Endothelial cell of umbilical vein (primary cell): ENCODE results near the gene LTBP1. TPM values are rescaled to one million over a fixed set of nuclear protein-coding genes. Genes with fewer than 3 reads are reported as not detected.

Experiments used
- BruUV-seq: library from RNA; stranded (reverse); fragments of 400-500 nt; replicated peaks from 2 replicates; lab custom pipeline; 2021; lab: Mats Ljungman, UMichigan
- CTCF ChIA-PET: fragments of 300-600, 350-600 bp; sonication (Branson Sonifier 250); formaldehyde crosslinking; loops from one replicate; lab custom pipeline; 2021; ENCODE audit warnings: antibody characterized with exemption, inconsistent platforms; lab: Charles Lee
- POLR2A ChIA-PET: fragments of 300-600, 350-600 bp; sonication (Branson Sonifier 250); formaldehyde crosslinking; loops from one replicate; lab custom pipeline; 2021; ENCODE audit warnings: antibody characterized with exemption, inconsistent platforms; lab: Charles Lee
- DNase-seq: peaks from one replicate; pipeline ENCODE4 v3.0.0-alpha.2; 2011; ENCODE audit warnings: low read depth, low spot score
- FAIRE-seq: peaks from 2 replicates; lab custom pipeline; 2011; peaks lifted over from hg19 to GRCh38; lab: Jason Lieb, UNC
- H2AFZ ChIP-seq: 2 replicates; pipeline ENCODE4 v1.6.0; 2012; ENCODE audit warnings: low read depth, low read length, control low read depth, inconsistent platforms
- H3K27ac ChIP-seq: 2 replicates; pipeline ENCODE4 v1.5.1; 2011; ENCODE audit warnings: low read depth, mild to moderate bottlenecking, control low read depth, low read length, moderate library complexity; ENCODE audit not compliant: insufficient read depth
- H3K27me3 ChIP-seq, 2 experiments: 2 replicates each; pipeline versions ENCODE4 v1.6.0 to v1.6.1; 2011; ENCODE audit warnings: low read length in 2 of 2, mixed read lengths in 1 of 2; ENCODE audit not compliant: control insufficient read depth in 2 of 2, insufficient read depth in 2 of 2
- H3K36me3 ChIP-seq, 2 experiments: 2 replicates in 1 of 2; 3 replicates in 1 of 2; pipeline ENCODE4 v1.5.1; 2011; ENCODE audit warnings: low read length in 2 of 2, mild to moderate bottlenecking in 1 of 2, moderate library complexity in 1 of 2; ENCODE audit not compliant: control insufficient read depth in 2 of 2, insufficient read depth in 2 of 2; ENCODE audit errors: extremely low read depth in 1 of 2
- H3K4me1 ChIP-seq: 3 replicates; pipeline ENCODE4 v1.5.1; 2011; ENCODE audit warnings: mild to moderate bottlenecking, low read length; ENCODE audit not compliant: control insufficient read depth, insufficient read depth; ENCODE audit errors: extremely low read depth
- H3K4me2 ChIP-seq: 2 replicates; pipeline ENCODE4 v1.6.1; 2011; ENCODE audit warnings: low read length, control low read depth, mixed read lengths; ENCODE audit not compliant: insufficient read depth
- H3K4me3 ChIP-seq, 3 experiments: fragments of 200-600 bp in 1 of 3; sonication (generic), shearing (Covaris generic) in 1 of 3; replicated peaks in 1 of 3; 2 replicates each; pipeline ENCODE4 v1.5.1; 2011 to 2016; ENCODE audit warnings: control low read depth in 3 of 3, low read length in 3 of 3, mild to moderate bottlenecking in 2 of 3, inconsistent platforms in 1 of 3, low read depth in 1 of 3, moderate library complexity in 1 of 3; ENCODE audit not compliant: insufficient read depth in 1 of 3
- H3K79me2 ChIP-seq: 2 replicates; pipeline ENCODE4 v1.6.0; 2012; ENCODE audit warnings: low read length, inconsistent platforms; ENCODE audit not compliant: control insufficient read depth, insufficient read depth
- H3K9ac ChIP-seq: replicated peaks from 2 replicates; pipeline ENCODE3; 2011; ENCODE audit warnings: low read length, control low read depth; ENCODE audit not compliant: insufficient read depth; ENCODE audit errors: extremely low read depth
- H3K9me1 ChIP-seq: replicated peaks from 3 replicates; pipeline ENCODE4 v1.6.0; 2011; ENCODE audit warnings: mild to moderate bottlenecking, low read length; ENCODE audit not compliant: control insufficient read depth, insufficient read depth; ENCODE audit errors: extremely low read depth
- H3K9me3 ChIP-seq: replicated peaks from 2 replicates; pipeline ENCODE4 v1.5.1; 2012; ENCODE audit warnings: low read length, inconsistent platforms; ENCODE audit not compliant: control insufficient read depth, insufficient read depth
- H4K20me1 ChIP-seq: replicated peaks from 2 replicates; pipeline ENCODE3; 2011; ENCODE audit warnings: mild to moderate bottlenecking, low read length; ENCODE audit not compliant: control insufficient read depth, insufficient read depth; ENCODE audit errors: extremely low read depth
- CTCF ChIP-seq, 2 donors: IDR thresholded peaks; 1 replicate in 1 of 2; 2 replicates in 1 of 2; pipeline ENCODE4 v1.5.1; 2011; ENCODE audit warnings: low read length in 2 of 2, mild to moderate bottlenecking in 2 of 2, moderate library complexity in 2 of 2, control low read depth in 1 of 2, inconsistent platforms in 1 of 2, low read depth in 1 of 2; ENCODE audit not compliant: insufficient read depth in 1 of 2; ENCODE audit errors: extremely low read depth in 1 of 2
- EZH2 ChIP-seq: IDR thresholded peaks from 2 replicates; pipeline ENCODE4 v1.6.1; 2012; ENCODE audit warnings: borderline replicate concordance, low read depth, mild to moderate bottlenecking, moderate library complexity, low read length, inconsistent platforms; ENCODE audit not compliant: severe bottlenecking
- FOS ChIP-seq: IDR thresholded peaks from 2 replicates; pipeline ENCODE4 v1.6.1; 2011; ENCODE audit warnings: mild to moderate bottlenecking, low read length, moderate library complexity, borderline replicate concordance; ENCODE audit not compliant: insufficient read depth
- GATA2 ChIP-seq: IDR thresholded peaks from 2 replicates; pipeline ENCODE4 v1.7.0; 2011; ENCODE audit warnings: low read depth, mild to moderate bottlenecking, moderate library complexity, mixed read lengths, low read length; ENCODE audit not compliant: insufficient read length, insufficient read depth
- JUN ChIP-seq: IDR thresholded peaks from 2 replicates; pipeline ENCODE4 v1.6.1; 2011; ENCODE audit warnings: borderline replicate concordance, low read depth; ENCODE audit not compliant: insufficient read length, insufficient read depth
- MAX ChIP-seq: IDR thresholded peaks from 2 replicates; pipeline ENCODE4 v1.6.1; 2011; ENCODE audit not compliant: insufficient read depth, insufficient read length
- MYC ChIP-seq: IDR thresholded peaks from one replicate; pipeline ENCODE4 v1.6.1; 2011; ENCODE audit warnings: mild to moderate bottlenecking, low read depth, low read length
- POLR2A ChIP-seq: IDR thresholded peaks from 2 replicates; pipeline ENCODE4 v1.6.1; 2012; ENCODE audit warnings: low read depth, mild to moderate bottlenecking, control low read depth, low read length
- POLR2AphosphoS5 ChIP-seq: IDR thresholded peaks from 2 replicates; pipeline ENCODE4 v1.6.1; 2012; ENCODE audit warnings: low read depth, mild to moderate bottlenecking, control low read depth, low read length, moderate library complexity; ENCODE audit not compliant: insufficient read depth
- dilution Hi-C: fragments of 300-500 bp; cut with MboI; formaldehyde crosslinking; loops from one replicate; pipeline ENCODE4 v1.15.0; 2019; ENCODE audit warnings: low sequenced_read_pairs; ENCODE audit not compliant: extremely low pct_ligation_motif_present
- intact Hi-C: fragments of 100-400 bp; cut with micrococcal nuclease; formaldehyde crosslinking; loops from one replicate; pipeline ENCODE4 v1.10.0; 2022
- polyA plus RNA-seq, 4 experiments: library from polyadenylated mRNA; depleted of rRNA in 3 of 4; stranded (reverse) in 3 of 4; unstranded in 1 of 4; fragments of >200 nt; gene quantifications; 2 replicates each; pipeline versions ENCODE4 v1.2.1 to v1.2.3, GENCODE V29; 2011 to 2012; ENCODE audit warnings: missing spikeins in 1 of 4
- total RNA-seq: library from RNA; stranded (reverse); gene quantifications from 2 replicates; pipeline ENCODE4 v1.2.3, GENCODE V29; 2021

The LTBP1 gene
- total and polyA plus RNA-seq, 2 donors (not counting 3 experiments of a cell fraction or from before 2014, with no cell fraction given): 57.4 to 68.2 TPM

DNA sequence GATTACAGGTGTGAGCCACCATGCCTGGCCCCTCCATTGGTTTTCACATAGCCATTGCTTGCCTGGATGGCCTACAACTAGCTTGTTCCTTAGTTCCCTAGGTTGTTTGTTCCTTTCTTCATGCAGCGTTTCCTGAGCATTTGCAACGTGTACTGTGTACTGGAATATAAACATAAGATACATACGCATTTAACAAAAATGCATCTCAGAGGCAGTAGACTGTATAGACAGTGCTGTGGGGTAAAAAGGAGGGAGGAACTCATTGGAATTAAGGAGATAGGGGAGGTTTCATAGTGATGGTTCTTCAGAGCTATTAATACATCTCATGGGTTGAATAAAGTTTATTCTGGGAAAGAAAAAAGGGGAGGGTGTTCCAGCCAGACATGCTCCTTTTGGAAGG, 269.2 kb downstream of the LTBP1 start:
- Histone ChIP-seq H2AFZ (no peak overlapping the region), H3K4me3 (no peak overlapping the region), H3K9me3 (no peaks in the 10 kb centered on the region), H3K79me2 (no peaks in the 10 kb centered on the region), H3K4me1 (peaks cover 62% of the 10 kb centered on the region), H3K27ac (no peak overlapping the region), H3K36me3 (no peaks in the 10 kb centered on the region), H3K9me1 (no peaks in the 10 kb centered on the region), H3K4me2 (no peak overlapping the region), H4K20me1 (no peaks in the 10 kb centered on the region), H3K9ac (no peak overlapping the region), H3K27me3 (no peaks in the 10 kb centered on the region)
- no peak for TF ChIP-seq MYC
- no peak for TF ChIP-seq CTCF (IDR thresholded peaks at IDR 0.05; ENCODE audit: extremely low read depth in 1 of 2, insufficient read depth in 1 of 2, low read depth in 1 of 2, low read length in 2 of 2)
- no peak for TF ChIP-seq MAX
- TF ChIP-seq JUN: no peak
- TF ChIP-seq FOS: no peak
- TF ChIP-seq GATA2: no peak
- no peak for TF ChIP-seq EZH2
- TF ChIP-seq POLR2A: no peak
- TF ChIP-seq POLR2AphosphoS5: no peak
- dilution Hi-C loops (no loop called here), intact Hi-C loops (loop anchor here (2.0 kb wide), 1 partner anchor 193 kb away; no protein-coding TSS in a partner anchor)
- DNase-seq: no peak
- FAIRE-seq: no peak
- no TSS peak for BruUV-seq
- CTCF ChIA-PET: no interaction called here
- POLR2A ChIA-PET: interaction anchor here (0.6 kb wide), 1 partner anchor 104 kb away, joined by 4 read pairs; no protein-coding TSS in a partner anchor
